Activated CD4-positive, alpha-beta memory T cell treated with anti-CD3 and anti-CD28 coated beads, Interleukin-2, amount 10 ng/mL, durations not matched to agents 7 days and 5 days (primary cell): ENCODE measurements around the gene LAMA2. TPM values are rescaled to one million over a fixed set of nuclear protein-coding genes. Genes with fewer than 3 reads are reported as not detected.

Source experiments
- CTCF ChIA-PET: fragments of 350-600 bp; sonication (Branson Sonifier 250); formaldehyde crosslinking; loops from one replicate; lab custom pipeline; 2021; ENCODE audit warnings: antibody characterized with exemption, inconsistent platforms; lab: Charles Lee
- POLR2A ChIA-PET: fragments of 350-600 bp; sonication (Branson Sonifier 250); formaldehyde crosslinking; loops from one replicate; lab custom pipeline; 2021; ENCODE audit warnings: antibody characterized with exemption; lab: Charles Lee
- DNase-seq: peaks from one replicate; pipeline ENCODE4 v3.0.0-alpha.2; 2020
- H3K27ac Mint-ChIP-seq: one replicate; pipeline ENCODE4 v1.8.0; 2021; ENCODE audit warnings: mild to moderate bottlenecking, mixed read lengths
- H3K27me3 Mint-ChIP-seq: one replicate; pipeline ENCODE4 v1.8.0; 2021; ENCODE audit warnings: mixed read lengths
- H3K36me3 Mint-ChIP-seq: one replicate; pipeline ENCODE4 v1.8.0; 2021; ENCODE audit warnings: low read depth, mixed read lengths
- H3K4me1 Mint-ChIP-seq: one replicate; pipeline ENCODE4 v1.8.0; 2021; ENCODE audit warnings: mixed read lengths
- H3K4me3 Mint-ChIP-seq: one replicate; pipeline ENCODE4 v1.8.0; 2021; ENCODE audit warnings: mild to moderate bottlenecking, mixed read lengths
- H3K9me3 Mint-ChIP-seq: one replicate; pipeline ENCODE4 v1.8.0; 2021; ENCODE audit warnings: mixed read lengths
- total RNA-seq, 2 experiments: library from RNA; stranded (reverse); gene quantifications; one replicate each; pipeline ENCODE4 v1.2.3, GENCODE V29; 2021

Gene LAMA2
- total RNA-seq, 2 experiments from 2014 or later, result 0.15 to 0.53 TPM

- no peak for DNase-seq
- ChIA-PET CTCF (interaction anchor here (2.0 to 2.1 kb wide), 2 partner anchors 16 to 18 kb away, joined by 9 read pairs; no protein-coding TSS in a partner anchor), POLR2A (no interaction called here)
- Mint-ChIP-seq H3K27me3 (no peaks in the 10 kb centered on the region), H3K36me3 (no peaks in the 10 kb centered on the region), H3K4me1 (no peaks in the 10 kb centered on the region), H3K4me3 (no peak overlapping the region), H3K9me3 (no peaks in the 10 kb centered on the region), H3K27ac (no peak overlapping the region)
Observed at GRCh38 chr6:129516787-129517186, 633.8 kb downstream of the LAMA2 start.

- no peaks in the 10 kb centered on the region for H3K36me3 Mint-ChIP-seq
- POLR2A ChIA-PET, result no interaction called here
Observed at GRCh38 chr6:129517288-129517687, 634.4 kb downstream of the LAMA2 start.

GRCh38 chr6:129519750-129520149 lies 636.8 kb downstream of the LAMA2 start:
- Mint-ChIP-seq H3K27ac (no peak overlapping the region), H3K9me3 (no peaks in the 10 kb centered on the region), H3K4me1 (no peaks in the 10 kb centered on the region), H3K36me3 (no peaks in the 10 kb centered on the region), H3K27me3 (no peaks in the 10 kb centered on the region), H3K4me3 (no peak overlapping the region)
- POLR2A ChIA-PET, result no interaction called here
- CTCF ChIA-PET, result no interaction called here
- no peak for DNase-seq

More at GRCh38 chr6:129517288-129517687, 634.4 kb downstream of the LAMA2 start:
- Mint-ChIP-seq H3K4me3 (no peak overlapping the region), H3K4me1 (no peaks in the 10 kb centered on the region), H3K27me3 (no peaks in the 10 kb centered on the region), H3K27ac (no peak overlapping the region), H3K9me3 (no peaks in the 10 kb centered on the region)
- CTCF ChIA-PET, result interaction anchor here (2.0 to 2.1 kb wide), 2 partner anchors 16 to 18 kb away, joined by 9 read pairs; no protein-coding TSS in a partner anchor
- no peak for DNase-seq

- Mint-ChIP-seq H3K36me3 (no peaks in the 10 kb centered on the region), H3K27me3 (no peaks in the 10 kb centered on the region), H3K27ac (no peak overlapping the region), H3K9me3 (no peaks in the 10 kb centered on the region), H3K4me1 (no peaks in the 10 kb centered on the region), H3K4me3 (no peak overlapping the region)
- ChIA-PET CTCF (no interaction called here), POLR2A (no interaction called here)
- no peak for DNase-seq
Observed at GRCh38 chr6:129521946-129522345, 639.0 kb downstream of the LAMA2 start.

GRCh38 chr6:129523816-129524215 lies 640.9 kb downstream of the LAMA2 start:
- Mint-ChIP-seq H3K9me3 (no peaks in the 10 kb centered on the region), H3K36me3 (no peaks in the 10 kb centered on the region), H3K4me1 (no peaks in the 10 kb centered on the region), H3K27ac (no peak overlapping the region), H3K27me3 (no peaks in the 10 kb centered on the region), H3K4me3 (no peak overlapping the region)
- POLR2A ChIA-PET, result no interaction called here
- CTCF ChIA-PET, result no interaction called here
- no peak for DNase-seq

- ChIA-PET CTCF (no interaction called here), POLR2A (no interaction called here)
- Mint-ChIP-seq H3K4me3 (no peak overlapping the region), H3K27ac (no peak overlapping the region), H3K9me3 (no peaks in the 10 kb centered on the region), H3K36me3 (no peaks in the 10 kb centered on the region), H3K27me3 (peaks cover 2% of the 10 kb centered on the region), H3K4me1 (no peaks in the 10 kb centered on the region)
- DNase-seq, result no peak
Observed at GRCh38 chr6:129525055-129525454, 642.1 kb downstream of the LAMA2 start.

GRCh38 chr6:129534926-129535325 lies 652.0 kb downstream of the LAMA2 start:
- H3K9me3 Mint-ChIP-seq, result no peaks in the 10 kb centered on the region
- H3K4me3 Mint-ChIP-seq, result no peak overlapping the region
- no peaks in the 10 kb centered on the region for H3K4me1 Mint-ChIP-seq
- CTCF ChIA-PET, result no interaction called here
- H3K27ac Mint-ChIP-seq, result no peak overlapping the region
- no peak for DNase-seq
- POLR2A ChIA-PET, result no interaction called here
- no peaks in the 10 kb centered on the region for H3K36me3 Mint-ChIP-seq
- H3K27me3 Mint-ChIP-seq, result peaks cover 3% of the 10 kb centered on the region

- DNase-seq, result no peak
- ChIA-PET POLR2A (no interaction called here), CTCF (no interaction called here)
- Mint-ChIP-seq H3K36me3 (no peaks in the 10 kb centered on the region), H3K4me1 (no peaks in the 10 kb centered on the region), H3K27ac (no peak overlapping the region), H3K4me3 (no peak overlapping the region), H3K9me3 (no peaks in the 10 kb centered on the region), H3K27me3 (no peaks in the 10 kb centered on the region)
Observed at GRCh38 chr6:129536271-129536670, 653.3 kb downstream of the LAMA2 start.

- Mint-ChIP-seq H3K27me3 (no peaks in the 10 kb centered on the region), H3K27ac (no peak overlapping the region), H3K36me3 (no peaks in the 10 kb centered on the region), H3K4me3 (no peak overlapping the region), H3K9me3 (no peaks in the 10 kb centered on the region), H3K4me1 (no peaks in the 10 kb centered on the region)
- ChIA-PET CTCF (no interaction called here), POLR2A (no interaction called here)
- no peak for DNase-seq
Observed at GRCh38 chr6:129539032-129539431, 656.1 kb downstream of the LAMA2 start.

GRCh38 chr6:129542705-129543104 lies 659.8 kb downstream of the LAMA2 start:
- Mint-ChIP-seq H3K4me3 (no peak overlapping the region), H3K27ac (no peak overlapping the region), H3K36me3 (no peaks in the 10 kb centered on the region), H3K4me1 (no peaks in the 10 kb centered on the region), H3K27me3 (no peaks in the 10 kb centered on the region), H3K9me3 (no peaks in the 10 kb centered on the region)
- ChIA-PET POLR2A (no interaction called here), CTCF (no interaction called here)
- no peak for DNase-seq

GRCh38 chr6:129543981-129544380 lies 661.0 kb downstream of the LAMA2 start:
- no peak overlapping the region for H3K27ac Mint-ChIP-seq

GRCh38 chr6:129544892-129545612 lies 662.1 kb downstream of the LAMA2 start:
- no peaks in the 10 kb centered on the region for H3K4me1 Mint-ChIP-seq
- no peaks in the 10 kb centered on the region for H3K9me3 Mint-ChIP-seq
- H3K27ac Mint-ChIP-seq, result no peak overlapping the region
- H3K36me3 Mint-ChIP-seq, result no peaks in the 10 kb centered on the region
- POLR2A ChIA-PET, result no interaction called here
- CTCF ChIA-PET, result no interaction called here
- no peak for DNase-seq
- no peaks in the 10 kb centered on the region for H3K27me3 Mint-ChIP-seq
- H3K4me3 Mint-ChIP-seq, result no peak overlapping the region

More at GRCh38 chr6:129543981-129544380, 661.0 kb downstream of the LAMA2 start:
- ChIA-PET POLR2A (no interaction called here), CTCF (no interaction called here)
- Mint-ChIP-seq H3K9me3 (no peaks in the 10 kb centered on the region), H3K27me3 (no peaks in the 10 kb centered on the region), H3K4me3 (no peak overlapping the region), H3K36me3 (no peaks in the 10 kb centered on the region), H3K4me1 (no peaks in the 10 kb centered on the region)
- DNase-seq, result no peak

GRCh38 chr6:129546702-129547101 lies 663.8 kb downstream of the LAMA2 start:
- no peaks in the 10 kb centered on the region for H3K27me3 Mint-ChIP-seq
- H3K4me1 Mint-ChIP-seq, result no peaks in the 10 kb centered on the region
- H3K27ac Mint-ChIP-seq, result no peak overlapping the region
- no peak for DNase-seq
- CTCF ChIA-PET, result interaction anchor here (0.6 kb wide), 1 partner anchor 229 kb away, joined by 3 read pairs; no protein-coding TSS in a partner anchor
- H3K9me3 Mint-ChIP-seq, result no peaks in the 10 kb centered on the region
- H3K4me3 Mint-ChIP-seq, result no peak overlapping the region
- POLR2A ChIA-PET, result no interaction called here
- H3K36me3 Mint-ChIP-seq, result no peaks in the 10 kb centered on the region

- CTCF ChIA-PET, result no interaction called here
- no peak overlapping the region for H3K4me3 Mint-ChIP-seq
- H3K4me1 Mint-ChIP-seq, result no peaks in the 10 kb centered on the region
- POLR2A ChIA-PET, result no interaction called here
- no peak for DNase-seq
- H3K27me3 Mint-ChIP-seq, result peaks cover 3% of the 10 kb centered on the region
- H3K36me3 Mint-ChIP-seq, result no peaks in the 10 kb centered on the region
- H3K27ac Mint-ChIP-seq, result no peak overlapping the region
- H3K9me3 Mint-ChIP-seq, result no peaks in the 10 kb centered on the region
Observed at GRCh38 chr6:129551486-129551885, 668.5 kb downstream of the LAMA2 start.
